HG02973 (cell line): ENCODE results near the gene IL17C.

Experiments used
- ATAC-seq: cut with Tn5 transposase; IDR thresholded peaks from one replicate; pipeline ENCODE4 v1.9.1; 2021; ENCODE audit warnings: moderate library complexity; ENCODE audit not compliant: unreplicated experiment

The IL17C gene

DNA sequence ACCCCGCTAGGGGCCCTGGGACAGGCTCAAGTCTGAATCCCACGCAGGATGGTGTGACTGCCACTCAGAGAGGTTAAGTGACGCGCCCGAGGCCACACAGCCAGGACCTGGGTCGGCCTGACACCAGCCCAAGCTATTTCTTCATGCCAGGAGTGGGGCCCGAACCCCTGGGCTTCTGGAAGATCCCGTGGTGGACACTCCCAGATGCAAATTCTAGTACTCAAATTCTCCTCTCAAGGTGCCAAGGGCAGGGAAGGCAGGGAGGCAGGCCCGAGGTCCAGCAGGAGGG, 5.2 kb downstream of the IL17C start:
- no peak for ATAC-seq

GRCh38 chr16:88645455-88645854, 7.1 kb downstream of the IL17C start:
- ATAC-seq: no peak

DNA sequence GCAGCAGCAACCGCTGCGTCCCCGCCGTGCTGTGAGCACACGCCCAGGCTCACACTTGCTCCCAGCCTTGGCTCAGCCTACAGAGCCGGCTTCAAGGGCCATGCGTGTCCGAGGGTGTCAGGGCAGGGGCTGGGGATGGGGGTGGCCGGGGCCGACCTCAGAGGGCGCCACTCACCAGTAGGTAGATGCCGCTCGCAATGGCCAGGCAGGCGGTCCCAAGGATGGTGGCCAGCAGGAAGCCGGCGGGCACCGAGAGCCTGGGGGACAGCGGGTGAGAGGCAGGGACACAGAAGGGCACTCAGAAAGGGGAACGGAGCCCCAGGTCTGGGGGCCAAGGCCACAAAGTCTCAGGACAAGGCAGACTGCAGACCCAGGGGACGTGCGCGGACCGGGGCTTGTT, 7.6 kb downstream of the IL17C start:
- no peak for ATAC-seq

DNA sequence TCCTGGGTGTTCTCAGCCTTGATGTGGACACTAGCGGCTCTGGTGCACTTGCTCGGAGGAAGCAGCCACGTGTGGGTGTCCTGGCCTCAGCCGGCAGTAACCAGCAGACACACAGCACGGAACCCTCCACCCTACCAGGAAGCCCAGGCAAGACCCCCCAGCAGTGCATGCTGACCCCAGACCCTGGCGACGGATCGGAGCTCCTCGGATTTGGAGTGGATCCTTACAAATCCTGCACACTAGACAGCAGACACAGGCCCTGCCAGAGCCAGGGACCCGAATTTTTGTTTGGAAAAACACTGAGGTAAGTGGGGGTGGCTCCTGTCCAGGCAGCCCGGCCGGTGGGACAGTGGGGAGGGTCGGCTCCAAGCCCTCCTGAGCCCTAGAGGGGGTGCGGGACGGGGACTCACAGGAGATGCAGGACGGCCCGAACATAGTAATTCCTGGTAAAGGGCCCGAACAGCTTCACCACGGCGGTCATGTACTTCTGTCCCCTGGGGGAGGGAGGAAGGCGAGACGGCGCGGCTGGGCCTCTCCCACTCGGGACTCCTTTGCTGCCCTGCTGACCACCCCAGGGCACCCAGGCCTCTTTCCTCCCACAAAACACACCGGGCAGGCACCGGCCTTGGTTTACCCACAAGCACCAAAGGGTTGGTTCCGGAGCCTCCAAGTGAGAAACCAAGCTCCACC, 8.1 kb downstream of the IL17C start:
- ATAC-seq: no peak

- ATAC-seq: no peak
These were observed 9.1 kb downstream of the IL17C start for GRCh38 chr16:88647178-88648070.

GRCh38 chr16:88649195-88649923, 11.0 kb downstream of the IL17C start:
- no peak for ATAC-seq

- no peak for ATAC-seq
These were observed 11.8 kb downstream of the IL17C start for GRCh38 chr16:88649924-88650748.

DNA sequence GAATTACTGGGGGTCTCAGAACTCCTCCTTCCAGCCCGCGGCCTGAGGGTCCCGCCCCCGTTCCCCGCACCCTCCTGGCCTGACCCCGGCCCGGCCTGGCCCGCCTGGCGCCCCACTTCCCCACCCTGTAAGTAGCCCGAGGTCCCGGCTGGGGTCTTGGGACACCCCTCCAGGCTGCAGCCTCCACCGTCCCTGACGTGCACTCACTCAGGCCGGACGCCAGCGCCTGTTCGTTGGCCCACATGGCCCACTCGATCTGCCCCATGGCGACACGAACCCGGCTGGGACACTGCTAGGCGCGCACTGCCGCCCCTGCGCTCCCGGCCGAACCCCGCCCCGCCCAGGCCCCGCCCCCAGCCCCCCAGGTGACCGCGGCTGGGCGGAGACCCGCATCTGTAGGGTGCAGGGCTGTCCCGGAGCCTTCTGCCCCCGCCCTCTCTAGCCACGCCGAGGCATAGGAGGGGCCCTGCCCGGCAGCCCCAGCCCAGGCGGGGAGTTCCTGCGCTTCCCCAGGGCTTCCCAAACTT, 12.4 kb downstream of the IL17C start, which contains the start of gene CYBA:
Gene CYBA (minus strand): TSS at position 305 of the 527 bp plus-strand sequence. CDS start 40 bp downstream, at position 265.
- ATAC-seq: peak; percentile 63

DNA sequence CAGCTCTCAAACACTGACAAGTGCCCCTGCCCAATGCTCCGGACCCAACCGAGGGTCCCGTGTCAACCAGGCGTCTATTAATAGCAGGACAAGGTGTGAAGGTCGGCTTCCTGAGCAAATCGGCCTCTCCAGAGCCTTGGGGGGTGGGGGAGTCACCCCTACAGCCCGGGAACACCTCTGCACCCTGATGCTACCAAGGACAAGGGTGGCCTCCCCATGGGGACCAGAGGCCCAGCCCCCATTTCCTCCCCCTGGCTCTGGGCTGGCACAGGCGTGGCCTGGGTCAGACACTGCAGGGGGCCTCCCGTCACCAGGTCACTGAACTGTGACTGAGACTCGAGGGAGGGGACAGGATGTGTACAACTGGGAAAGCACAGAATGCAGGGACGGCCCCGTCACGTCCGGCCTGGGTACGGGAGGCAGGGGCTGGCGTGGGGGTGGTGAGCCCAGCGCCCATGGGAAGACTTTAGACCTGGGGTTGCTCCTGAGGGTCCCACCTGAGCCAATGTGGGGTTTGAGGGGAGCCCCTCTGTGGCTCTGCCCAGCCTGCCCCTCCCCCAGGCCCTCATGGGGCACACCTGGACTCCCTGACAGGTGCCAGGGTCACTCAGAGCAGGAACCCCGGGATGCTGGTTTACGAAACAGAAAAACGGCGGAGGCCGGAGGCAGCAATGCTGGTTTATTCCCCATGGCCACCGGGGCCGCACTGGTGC, 13.1 kb downstream of the IL17C start:
- ATAC-seq: peak; percentile 70

DNA sequence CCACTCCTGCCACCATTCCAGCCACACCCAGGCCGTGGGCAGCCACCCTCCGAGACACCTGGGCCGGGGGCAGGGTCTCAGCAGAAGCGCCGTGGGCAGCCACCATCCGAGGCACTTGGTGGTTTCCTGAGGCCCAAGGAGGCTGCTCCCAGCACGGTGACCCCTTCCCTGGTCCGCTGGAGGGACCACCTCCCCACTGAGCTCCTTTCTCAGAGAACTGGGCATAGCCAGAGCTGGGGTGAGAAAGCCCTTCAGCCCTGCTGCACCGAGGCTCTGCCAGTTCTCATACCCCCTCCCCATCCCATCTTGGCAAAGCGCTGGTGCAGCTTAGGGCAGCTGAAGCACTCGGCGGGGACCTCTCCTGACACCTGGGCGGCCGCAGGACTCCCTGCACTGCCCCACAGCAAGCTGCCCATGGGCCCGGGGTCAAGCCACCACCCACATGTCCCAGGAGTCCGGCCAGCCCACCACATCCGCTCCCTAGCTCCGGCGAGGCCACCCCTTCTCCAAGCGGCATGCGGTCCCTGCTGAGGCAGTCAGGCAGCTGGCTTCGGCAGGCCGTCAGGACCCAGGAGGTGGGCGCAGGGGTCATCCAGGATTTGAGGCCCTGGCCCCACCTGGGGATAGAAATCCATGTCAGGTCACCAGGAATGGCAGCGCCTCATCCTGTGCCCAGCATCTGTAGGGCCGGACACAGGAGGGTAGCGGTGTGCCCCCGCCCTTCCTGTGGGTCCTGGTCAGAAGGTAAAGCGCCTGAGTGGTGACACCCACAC, 13.8 kb downstream of the IL17C start:
- ATAC-seq: no peak

DNA sequence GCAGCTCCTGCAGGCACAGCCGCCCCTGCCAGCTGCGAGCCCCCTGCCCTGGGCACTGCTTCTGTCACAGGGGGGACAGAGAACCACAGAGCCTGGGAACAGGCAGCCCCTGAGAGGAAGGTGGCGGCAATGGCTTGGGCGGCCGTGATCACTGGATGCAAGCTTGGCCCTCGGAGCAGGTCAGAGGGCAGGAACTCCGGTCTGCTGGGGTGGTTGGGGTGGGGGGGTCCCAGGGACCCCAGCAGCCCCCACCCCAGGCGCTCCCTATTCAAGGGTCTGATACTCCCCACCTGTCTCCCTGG, 14.3 kb downstream of the IL17C start:
- no peak for ATAC-seq

- no peak for ATAC-seq
These were observed 14.7 kb downstream of the IL17C start for GRCh38 chr16:88653101-88653500.

- ATAC-seq: no peak
These were observed 15.4 kb downstream of the IL17C start for GRCh38 chr16:88653596-88654362.

- ATAC-seq: no peak
These were observed 16.1 kb downstream of the IL17C start for GRCh38 chr16:88654363-88655052.

GRCh38 chr16:88655053-88655732, 16.8 kb downstream of the IL17C start:
- no peak for ATAC-seq

- ATAC-seq: no peak
These were observed 17.4 kb downstream of the IL17C start for GRCh38 chr16:88655733-88656281.

GRCh38 chr16:88656291-88656980, 18.1 kb downstream of the IL17C start:
- no peak for ATAC-seq
